GM19397 (cell line): ENCODE data around the gene BCAM.
"Not testable (repeated sequence)": the region's sequence is repeated elsewhere in the genome, so short reads cannot be mapped to it uniquely, and the experiment has no call there.

ENCODE experiments used
- ATAC-seq: cut with Tn5 transposase; IDR thresholded peaks from one replicate; pipeline ENCODE4 v1.9.1; 2021; ENCODE audit warnings: mild to moderate bottlenecking, moderate library complexity; ENCODE audit not compliant: unreplicated experiment

Gene BCAM

DNA sequence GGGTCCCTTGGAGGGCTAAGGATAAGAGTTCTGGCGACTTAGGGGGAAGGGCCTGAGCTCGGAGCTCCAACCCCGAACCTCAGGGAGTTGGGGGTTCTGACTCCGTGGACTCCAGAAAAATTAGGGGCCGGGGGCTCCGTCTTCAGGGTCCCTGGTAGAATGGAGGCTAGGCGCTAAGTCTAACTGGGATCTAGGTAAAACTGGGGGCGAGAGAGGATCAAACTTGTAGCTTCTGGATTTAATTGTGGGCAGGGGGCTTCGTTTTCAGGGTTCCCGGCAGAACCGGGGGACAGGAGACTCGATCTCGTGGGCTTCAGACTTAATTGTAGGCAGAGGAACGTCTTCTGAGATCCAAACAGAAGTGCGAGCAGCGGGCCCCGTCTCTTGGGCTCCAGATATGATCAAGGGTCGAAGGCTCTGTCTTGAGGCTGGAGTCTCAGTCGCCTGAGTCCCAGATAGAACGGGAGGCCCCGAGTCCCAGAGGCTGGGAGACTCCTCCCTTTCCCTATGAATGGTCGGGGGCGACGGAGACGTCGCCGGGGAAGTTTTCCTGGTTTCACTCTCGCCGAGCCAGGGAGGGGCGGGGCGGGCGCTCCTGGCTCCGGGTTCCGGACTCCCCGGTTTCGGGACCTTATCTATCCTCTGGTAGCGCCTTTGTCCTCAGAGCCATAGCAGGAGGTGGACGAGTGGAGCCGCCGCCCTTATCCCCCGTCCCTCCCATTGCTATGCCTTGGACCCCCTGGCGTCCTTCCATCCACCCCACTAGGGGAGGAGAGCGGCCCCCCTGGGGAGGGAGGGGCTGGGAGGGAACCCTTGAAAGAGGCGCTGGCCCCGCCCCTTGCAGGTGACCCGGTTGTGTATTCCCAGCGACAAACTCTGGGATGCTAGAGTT is 38.5 kb downstream of the BCAM start:
- no peak for ATAC-seq

DNA sequence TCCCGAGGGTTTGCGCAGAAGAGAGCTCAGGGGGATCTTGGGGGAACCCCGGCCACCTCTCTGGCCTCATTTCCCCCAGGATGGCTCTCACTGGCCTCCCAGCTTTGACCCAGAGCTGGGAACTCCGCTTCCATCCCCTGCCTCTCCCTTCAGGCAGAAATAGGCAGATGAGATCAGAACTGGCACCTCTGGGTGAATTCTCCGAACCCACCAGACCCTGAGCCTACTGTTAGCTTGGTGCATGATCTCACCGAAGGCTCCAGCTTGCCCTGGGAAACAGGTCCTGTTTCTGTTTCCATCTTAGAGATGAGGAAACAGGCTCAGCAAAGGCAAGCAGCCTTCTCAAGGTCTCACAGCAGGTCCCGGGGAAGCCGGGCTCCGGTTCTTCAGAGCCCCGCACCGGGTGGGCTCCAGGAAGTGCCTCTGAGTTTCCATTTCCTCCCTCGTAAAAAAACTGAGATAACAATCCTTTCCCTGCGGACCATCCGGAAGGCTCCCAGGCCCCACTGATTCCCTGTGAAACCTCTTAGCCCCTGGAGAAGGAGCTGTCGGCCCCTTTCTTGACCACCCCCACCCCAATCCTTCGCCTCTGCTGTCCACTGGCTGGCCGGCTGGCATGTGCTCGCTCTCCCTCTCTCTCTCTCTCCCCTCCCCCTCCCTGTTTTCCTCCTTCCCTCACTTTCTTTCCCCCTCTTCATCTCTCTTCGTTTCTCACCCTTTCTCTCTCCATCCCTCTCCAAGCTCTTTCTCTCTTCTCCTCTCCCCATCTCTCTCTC is 39.3 kb downstream of the BCAM start:
- no peak for ATAC-seq

DNA sequence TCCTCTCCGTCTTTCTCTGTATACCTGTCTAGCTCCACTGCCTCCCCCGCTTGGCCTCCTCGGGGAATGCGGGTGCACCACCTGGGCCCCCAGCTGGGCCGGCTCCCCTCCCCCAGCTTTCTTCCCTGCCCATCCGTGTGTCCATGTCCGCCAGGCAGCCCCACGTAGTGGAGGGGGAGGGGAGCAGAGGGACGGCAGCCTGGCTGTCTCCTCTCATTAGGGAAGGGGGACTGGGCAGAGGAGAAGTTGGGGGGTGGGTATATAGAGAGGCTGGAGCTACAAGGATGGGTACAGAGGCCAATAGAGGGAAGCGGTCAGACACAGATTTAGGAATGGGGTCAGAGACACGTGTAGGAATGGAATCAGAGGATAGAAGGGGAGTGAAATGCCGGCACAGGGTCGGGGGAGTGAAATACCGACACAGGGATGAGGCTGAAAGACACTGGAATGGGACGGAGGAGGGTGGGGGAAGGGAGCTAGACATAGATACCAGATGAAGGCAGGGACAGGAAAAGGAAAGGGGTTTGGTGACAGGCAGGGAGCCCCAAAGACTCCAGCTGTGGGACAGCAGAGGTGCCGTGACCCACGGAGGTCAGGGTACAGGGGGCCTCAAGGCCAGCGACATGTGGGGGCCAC is 40.0 kb downstream of the BCAM start:
- ATAC-seq: no peak

DNA sequence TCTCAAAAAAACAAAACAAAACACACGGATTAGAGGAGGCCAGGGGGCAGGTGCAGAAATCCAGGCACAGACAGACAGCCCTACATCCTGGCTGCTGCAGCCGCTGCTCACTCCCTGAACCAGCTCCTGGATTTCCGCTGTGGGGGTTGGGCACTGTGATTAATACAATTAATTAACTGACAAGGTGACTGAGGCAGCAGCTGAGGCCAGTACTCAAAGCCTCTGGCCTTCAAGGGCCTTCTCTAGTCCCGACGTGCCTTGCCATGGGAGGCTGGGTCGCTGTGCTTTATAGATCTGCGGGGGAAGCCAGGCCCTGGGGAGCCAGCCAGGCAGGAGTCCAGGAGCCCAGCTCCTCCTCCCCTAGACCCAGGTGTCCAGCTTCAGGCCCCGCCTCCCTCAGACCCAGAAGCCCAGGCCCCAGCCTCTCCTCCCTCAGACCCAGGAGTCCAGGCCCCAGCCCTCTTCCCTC is 41.8 kb downstream of the BCAM start:
- no peak for ATAC-seq

DNA sequence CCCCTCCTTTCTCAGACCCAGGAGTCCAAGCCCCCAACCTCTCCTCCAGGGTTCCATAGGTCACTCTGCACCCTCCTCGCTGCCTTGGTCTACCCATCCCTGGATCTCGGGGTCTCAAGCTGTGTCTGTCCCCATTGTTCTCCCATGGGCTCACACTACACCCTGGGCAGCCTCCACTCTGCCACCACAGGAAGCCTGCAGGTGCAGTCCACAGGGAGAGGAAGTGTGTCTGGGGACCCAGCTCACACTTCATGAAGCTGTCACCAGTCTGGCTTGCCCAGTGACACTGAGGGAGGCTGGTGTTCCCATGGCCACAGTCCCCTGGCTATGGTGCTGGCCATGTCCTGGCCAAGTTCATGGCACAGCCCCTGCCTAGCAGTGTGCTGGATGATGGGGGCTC is 42.5 kb downstream of the BCAM start:
- ATAC-seq: no peak

DNA sequence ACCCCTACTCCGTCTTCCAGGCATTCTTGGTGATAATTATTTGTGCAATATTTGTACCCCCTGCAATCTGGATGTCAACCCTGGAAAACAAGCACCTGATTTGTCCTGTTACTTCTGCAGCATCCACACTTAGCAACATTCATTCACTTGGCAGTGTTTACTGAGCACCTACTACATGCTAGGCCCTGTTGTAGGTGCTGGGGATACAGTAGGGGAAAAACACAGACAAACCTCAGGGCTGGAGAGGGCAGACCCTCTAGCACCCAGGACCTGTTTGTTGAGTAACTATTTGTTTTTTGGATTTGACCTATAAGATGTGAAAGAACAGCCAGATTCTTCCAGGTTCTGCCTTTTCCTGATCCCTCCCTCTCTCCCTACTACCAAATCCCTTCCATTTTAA is 46.7 kb downstream of the BCAM start:
- no peak for ATAC-seq

DNA sequence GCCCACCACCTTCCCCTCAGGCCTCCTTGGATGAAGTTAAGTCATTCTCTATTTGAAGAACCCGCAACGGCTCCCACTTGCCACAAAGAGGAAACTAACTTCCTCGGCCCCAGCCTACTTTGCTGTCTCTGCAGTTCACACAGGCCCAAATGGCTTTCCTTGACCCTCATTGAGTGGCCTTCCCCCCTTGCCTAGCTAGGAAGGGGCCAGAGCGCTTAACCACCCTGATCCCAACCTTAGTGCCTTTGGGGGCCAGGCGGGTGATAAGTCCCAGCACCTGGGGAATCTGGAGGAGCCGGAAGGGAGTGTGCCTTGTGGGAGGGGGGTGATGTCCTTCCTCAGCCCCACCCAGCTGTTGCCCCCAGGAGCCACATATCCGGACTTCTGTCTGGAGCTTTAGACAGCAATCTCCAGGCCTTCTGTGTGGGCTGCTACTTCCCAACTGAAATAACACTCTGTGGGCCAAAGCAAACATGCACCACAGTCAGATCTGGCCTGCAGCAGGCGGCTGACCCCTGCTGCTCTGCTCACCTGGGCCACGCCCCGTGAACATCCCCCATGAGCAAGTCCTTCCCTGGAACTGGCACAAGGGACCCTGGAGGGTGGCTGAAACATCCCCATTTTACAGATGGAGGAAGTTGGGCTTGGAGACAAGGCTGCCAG is 47.6 kb downstream of the BCAM start:
- ATAC-seq: no peak

DNA sequence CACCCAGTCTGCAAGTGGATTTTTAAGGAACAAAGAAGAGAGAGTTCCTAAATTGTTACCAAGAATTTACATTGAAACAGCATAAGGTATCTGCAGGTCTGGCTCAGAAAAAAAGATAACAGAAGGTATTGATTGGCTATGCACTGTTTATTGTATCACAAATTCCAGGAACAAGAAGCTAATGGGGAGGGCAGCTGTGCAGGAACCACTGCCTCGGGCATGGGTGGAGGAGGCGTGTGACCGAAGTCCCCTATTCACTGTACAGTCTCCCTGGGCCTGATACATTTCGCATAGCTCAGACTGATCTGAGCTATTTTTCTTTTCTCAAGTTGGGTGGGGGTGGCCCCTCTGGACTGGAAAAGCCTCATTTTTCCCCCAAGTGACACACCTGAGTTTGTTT is 48.9 kb downstream of the BCAM start:
- ATAC-seq: no peak

DNA sequence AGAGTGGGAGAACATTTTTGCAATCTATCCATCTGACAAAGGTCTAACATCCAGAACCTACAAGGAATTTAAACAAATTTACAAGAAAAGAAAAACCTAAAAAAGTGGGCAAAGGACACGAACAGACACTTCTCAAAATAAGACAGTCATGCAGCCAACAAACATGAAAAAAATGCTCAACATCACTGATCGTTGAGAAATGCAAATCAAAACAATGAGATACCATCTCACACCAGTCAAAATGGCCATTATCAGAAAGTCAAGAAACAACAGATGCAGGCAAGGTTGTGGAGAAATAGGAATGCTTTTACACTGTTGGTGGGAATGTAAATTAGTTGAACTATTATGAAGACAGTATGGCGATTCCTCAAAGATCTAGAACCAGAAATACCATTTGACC is 52.7 kb downstream of the BCAM start:
- ATAC-seq: not testable (repeated sequence)

DNA sequence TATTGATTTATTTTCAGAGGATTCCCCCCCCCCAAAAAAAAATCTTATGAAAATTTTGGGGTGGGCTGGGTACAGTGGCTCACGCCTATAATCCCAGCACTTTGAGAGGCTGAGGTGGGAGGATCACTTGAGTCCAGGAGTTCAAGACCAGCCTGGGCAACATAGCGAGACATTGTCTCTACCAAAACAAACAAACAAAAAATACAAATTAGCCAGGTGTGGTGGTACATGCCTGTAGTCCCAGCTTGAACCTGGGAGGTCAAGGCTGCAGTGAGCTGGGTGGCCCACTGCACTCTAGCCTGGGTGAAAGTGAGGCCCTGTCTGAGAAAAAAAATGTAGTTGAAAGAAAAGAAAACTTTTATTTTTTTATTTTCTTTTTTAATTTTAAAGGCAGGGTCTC is 55.1 kb downstream of the BCAM start:
- no peak for ATAC-seq

DNA sequence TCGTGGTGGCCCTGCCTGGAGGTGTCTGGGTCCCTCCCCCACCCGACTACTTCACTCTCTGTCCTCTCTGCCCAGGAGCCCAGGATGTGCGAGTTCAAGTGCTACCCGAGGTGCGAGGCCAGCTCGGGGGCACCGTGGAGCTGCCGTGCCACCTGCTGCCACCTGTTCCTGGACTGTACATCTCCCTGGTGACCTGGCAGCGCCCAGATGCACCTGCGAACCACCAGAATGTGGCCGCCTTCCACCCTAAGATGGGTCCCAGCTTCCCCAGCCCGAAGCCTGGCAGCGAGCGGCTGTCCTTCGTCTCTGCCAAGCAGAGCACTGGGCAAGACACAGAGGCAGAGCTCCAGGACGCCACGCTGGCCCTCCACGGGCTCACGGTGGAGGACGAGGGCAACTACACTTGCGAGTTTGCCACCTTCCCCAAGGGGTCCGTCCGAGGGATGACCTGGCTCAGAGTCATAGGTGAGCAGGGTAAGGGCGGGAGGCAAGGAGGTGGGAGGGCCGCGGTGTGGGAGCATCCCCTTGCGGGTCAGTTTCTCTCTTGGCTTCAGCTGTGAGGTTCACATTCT is 56.4 kb downstream of the BCAM start:
- no peak for ATAC-seq

DNA sequence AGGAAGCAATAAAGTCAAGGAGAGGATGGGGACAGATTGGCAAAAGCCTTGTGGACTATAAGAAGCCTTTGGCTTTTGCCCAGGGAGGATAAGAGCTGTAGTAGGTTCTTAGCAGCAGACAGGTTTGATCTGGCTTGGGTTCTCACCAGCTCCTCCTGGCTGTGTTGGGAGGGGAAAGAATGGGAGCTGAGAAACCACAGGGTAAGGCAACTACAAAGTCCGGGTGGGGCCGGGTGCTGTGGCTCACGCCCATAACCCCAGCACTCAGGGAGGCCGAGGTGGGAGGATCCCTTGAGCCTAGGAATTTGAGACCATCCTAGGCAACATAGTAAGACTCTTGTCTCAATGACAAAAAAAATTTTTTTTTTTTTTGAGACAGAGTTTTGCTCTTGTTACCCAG is 57.8 kb downstream of the BCAM start:
- ATAC-seq: no peak

DNA sequence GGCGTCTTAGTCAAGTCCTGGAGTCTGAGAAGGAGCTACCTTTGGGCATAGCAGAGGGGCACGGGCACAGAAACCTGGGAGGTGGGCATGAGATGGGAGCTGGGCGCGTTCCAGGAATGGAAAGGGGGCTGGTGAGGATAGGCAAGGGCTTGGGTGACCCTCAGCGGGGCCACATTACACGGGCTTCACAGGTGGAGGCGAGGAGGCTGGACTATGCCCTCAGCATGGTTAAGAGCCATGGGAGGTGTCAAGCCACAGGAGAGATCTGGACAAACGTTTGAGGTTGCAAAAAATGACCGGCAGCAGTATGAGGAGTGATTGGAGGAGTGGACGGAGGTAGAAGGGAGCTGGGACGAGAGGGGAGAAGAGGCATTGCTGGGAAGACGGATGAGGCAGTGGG is 58.7 kb downstream of the BCAM start:
- no peak for ATAC-seq

DNA sequence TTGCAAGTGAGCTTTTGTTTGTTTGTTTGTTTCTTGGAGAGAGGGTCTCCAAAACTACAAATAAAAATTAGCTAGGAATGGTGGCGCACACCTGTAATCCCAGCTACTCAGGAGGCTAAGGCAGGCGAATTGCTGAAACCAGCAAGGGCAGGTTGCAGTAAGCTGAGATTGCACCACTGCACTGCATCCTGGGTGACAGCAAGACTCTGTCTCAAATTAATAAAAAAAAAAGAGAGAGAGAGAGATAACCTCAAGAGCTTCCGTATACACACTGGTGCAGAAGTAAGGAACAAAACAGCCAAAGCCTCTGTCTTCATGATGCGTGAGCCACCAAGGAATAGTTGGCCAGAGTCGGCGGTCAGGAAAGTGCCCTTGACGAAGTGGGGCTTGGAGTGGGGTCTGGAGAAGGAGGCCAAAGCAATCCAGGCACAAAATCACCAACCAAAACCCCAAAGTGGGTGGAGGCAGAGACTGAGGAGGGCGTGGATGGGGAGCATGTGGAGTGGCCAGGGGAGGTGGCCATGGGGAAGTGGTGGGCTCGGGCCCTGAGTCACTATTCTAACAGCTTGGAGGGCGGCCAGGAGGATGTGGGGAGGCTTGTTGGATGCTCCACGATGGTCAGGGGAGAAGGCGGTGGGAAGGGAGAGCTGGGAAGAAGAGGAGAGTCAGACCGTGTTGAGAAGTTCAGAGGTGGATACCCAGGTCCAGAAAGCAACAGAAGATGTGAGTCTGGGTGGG is 61.0 kb downstream of the BCAM start:
- ATAC-seq: no peak
